GM12878 (cell line): ENCODE data around the gene PADI3. TPM values are rescaled to one million over a fixed set of nuclear protein-coding genes. Genes with fewer than 3 reads are reported as not detected.

Experiments used
- ATAC-seq: fragments of 200-7000 bp; cut with Tn5 transposase; 3 replicates; pipeline ENCODE4 v1.9.1; 2020; ENCODE audit warnings: mild to moderate bottlenecking, moderate library complexity
- BruUV-seq: library from RNA; stranded (reverse); fragments of 400-500 nt; replicated peaks from 2 replicates; lab custom pipeline; 2021; lab: Mats Ljungman, UMichigan
- CTCF ChIA-PET: fragments of 300-600 bp; sonication (Branson Sonifier 250); formaldehyde crosslinking; extraction: SDS; loops from one replicate; lab custom pipeline; 2021; ENCODE audit warnings: inconsistent platforms; lab: Yijun Ruan, JAX
- POLR2A ChIA-PET: fragments of 350-600 bp; formaldehyde crosslinking; extraction: SDS; loops from one replicate; lab custom pipeline; 2021; ENCODE audit warnings: inconsistent platforms; lab: Charles Lee
- RAD21 ChIA-PET: fragments of 300-600 bp; sonication (Branson Sonifier 250); formaldehyde crosslinking; loops from one replicate; lab custom pipeline; 2023; ENCODE audit warnings: antibody characterized with exemption; ENCODE audit not compliant: unreplicated experiment; lab: Charles Lee
- SMC1A ChIA-PET: fragments of 300-600 bp; sonication (Branson Sonifier 250); formaldehyde crosslinking; loops from one replicate; lab custom pipeline; 2023; ENCODE audit not compliant: unreplicated experiment, uncharacterized antibody; lab: Charles Lee
- DNase-seq: peaks from one replicate; pipeline ENCODE4 v3.0.0-alpha.2; 2011; ENCODE audit warnings: low read depth, low spot score
- FAIRE-seq: peaks from 3 replicates; lab custom pipeline; 2011; peaks lifted over from hg19 to GRCh38; lab: Jason Lieb, UNC
- H2AFZ ChIP-seq: 2 replicates; pipeline ENCODE4 v1.6.0; 2011; ENCODE audit warnings: low read depth, low read length, control low read depth; ENCODE audit not compliant: control insufficient read depth
- H3K27ac ChIP-seq: 2 replicates; pipeline ENCODE4 v1.5.1; 2011; ENCODE audit warnings: control low read depth; ENCODE audit not compliant: control insufficient read depth, insufficient read depth
- H3K27me3 ChIP-seq, 2 experiments: replicated peaks in 1 of 2; 2 replicates each; pipeline versions ENCODE4 v1.6.0 to v1.6.1; 2011; ENCODE audit warnings: low read length in 1 of 2; ENCODE audit not compliant: control insufficient read depth in 2 of 2, insufficient read depth in 2 of 2
- H3K36me3 ChIP-seq, 2 experiments: 2 replicates each; pipeline ENCODE4 v1.5.1; 2011; ENCODE audit warnings: low read length in 1 of 2; ENCODE audit not compliant: control insufficient read depth in 2 of 2, insufficient read depth in 2 of 2
- H3K4me1 ChIP-seq: 2 replicates; pipeline ENCODE4 v1.6.1; 2011; ENCODE audit warnings: mild to moderate bottlenecking, low read length, moderate library complexity, mixed read lengths; ENCODE audit not compliant: control insufficient read depth, insufficient read depth
- H3K4me2 ChIP-seq: 2 replicates; pipeline ENCODE4 v1.6.0; 2011; ENCODE audit warnings: control low read depth; ENCODE audit not compliant: control insufficient read depth, insufficient read depth
- H3K4me3 ChIP-seq: fragments of 200-600 bp; sonication (generic); 2 replicates; pipeline ENCODE4 v1.5.1; 2016
- H3K79me2 ChIP-seq: 2 replicates; pipeline ENCODE4 v1.6.0; 2011; ENCODE audit warnings: low read length; ENCODE audit not compliant: control insufficient read depth, insufficient read depth
- H3K9ac ChIP-seq: 2 replicates; pipeline ENCODE4 v1.8.0; 2011; ENCODE audit warnings: low read length, control low read depth, mixed read lengths; ENCODE audit not compliant: control insufficient read depth, insufficient read depth
- H3K9me3 ChIP-seq: replicated peaks from 3 replicates; pipeline ENCODE4 v1.5.1; 2011; ENCODE audit warnings: mild to moderate bottlenecking, low read length; ENCODE audit not compliant: control insufficient read depth, insufficient read depth
- H4K20me1 ChIP-seq: 2 replicates; pipeline ENCODE4 v1.6.0; 2011; ENCODE audit not compliant: control insufficient read depth, insufficient read depth
- CEBPB ChIP-seq, 2 experiments: fragments of 150-350 bp in 1 of 2; IDR thresholded peaks; 2 replicates each; pipeline ENCODE4 v1.6.1; 2012 to 2014; ENCODE audit warnings: low read depth in 2 of 2, low read length in 2 of 2, borderline replicate concordance in 1 of 2, inconsistent platforms in 1 of 2
- E2F8 ChIP-seq: fragments of 450-650 bp; IDR thresholded peaks from 2 replicates; pipeline ENCODE4 v1.6.1; 2018; ENCODE audit warnings: mild to moderate bottlenecking, low read depth, moderate library complexity; ENCODE audit not compliant: partially characterized antibody
- ELK1 ChIP-seq: IDR thresholded peaks from 2 replicates; pipeline ENCODE4 v1.6.1; 2012; ENCODE audit warnings: low read depth, low read length, improper control_type of control experiment
- EP300 ChIP-seq, 2 experiments: fragments of 150-350 bp in 1 of 2; IDR thresholded peaks; 2 replicates each; pipeline ENCODE4 v1.6.1; 2011 to 2012; ENCODE audit warnings: low read depth in 2 of 2, low read length in 2 of 2, borderline replicate concordance in 1 of 2, improper control_type of control experiment in 1 of 2, inconsistent platforms in 1 of 2; ENCODE audit not compliant: control insufficient read depth in 1 of 2
- MXI1 ChIP-seq: fragments of 150-350 bp; IDR thresholded peaks from 2 replicates; pipeline ENCODE4 v1.6.1; 2011; ENCODE audit warnings: low read depth, mild to moderate bottlenecking, inconsistent platforms, low read length, improper control_type of control experiment
- NR2F1 ChIP-seq: fragments of 450-650 bp; conservative IDR thresholded peaks from 2 replicates; pipeline ENCODE4 v1.6.1; 2017; ENCODE audit warnings: mild to moderate bottlenecking
- PAX5 ChIP-seq: IDR thresholded peaks from 2 replicates; pipeline ENCODE4 v1.6.1; 2011; ENCODE audit warnings: low read depth, low read length, borderline replicate concordance
- ZNF24 ChIP-seq: fragments of 450-650 bp; IDR thresholded peaks from 2 replicates; pipeline ENCODE4 v1.6.1; 2017; ENCODE audit warnings: antibody characterized with exemption, mild to moderate bottlenecking
- ZNF592 ChIP-seq: fragments of 450-650 bp; IDR thresholded peaks from 2 replicates; pipeline ENCODE4 v1.6.1; 2017; ENCODE audit warnings: mild to moderate bottlenecking, moderate library complexity
- WGBS: methylation state at CpG from one replicate; pipeline ENCODE4 v1.1.6; 2016; ENCODE audit warnings: low lambda C conversion rate; ENCODE audit not compliant: insufficient replicate concordance, insufficient coverage; ENCODE audit errors: missing lambda C conversion rate; 5-methylcytosine and 5-hydroxymethylcytosine counted together
- in situ Hi-C: fragments of 300-500 bp; cut with MboI; formaldehyde crosslinking; loops from 9 replicates; pipeline ENCODE4 v1.14.3; 2018; ENCODE audit warnings: mixed read lengths
- intact Hi-C: fragments of 100-400 bp; cut with micrococcal nuclease; formaldehyde crosslinking; loops from one replicate; pipeline ENCODE4 v1.14.2; 2022; ENCODE audit not compliant: unreplicated experiment
- polyA plus RNA-seq, 11 experiments: library from polyadenylated mRNA; depleted of rRNA in 4 of 11; unstranded in 6 of 11; stranded (reverse) in 5 of 11; fragments of >200 nt; fragmentation: Nextera tagmentation in 4 of 11; fragmentation: Illumina TruSeq in 1 of 11; extraction: Ambion mirVana in 4 of 11; extraction: Trizol in 1 of 11; gene quantifications; 1 replicate in 1 of 11; 2 replicates in 10 of 11; pipeline versions ENCODE4 v1.2.1 to v1.2.3, GENCODE V29; 2011 to 2016; ENCODE audit warnings: inconsistent platforms in 2 of 11, missing spikeins in 2 of 11, low read depth in 1 of 11
- total RNA-seq, 4 experiments: library from RNA; depleted of rRNA in 3 of 4; stranded (reverse); fragments of >200 nt in 3 of 4; fragmentation: Illumina TruSeq in 1 of 4; extraction: Trizol in 1 of 4; gene quantifications; 2 replicates each; pipeline versions ENCODE4 v1.2.1 to v1.2.3, GENCODE V29; 2013 to 2021

The PADI3 gene
- total and polyA plus RNA-seq, 10 of the 15 experiments (the other 5 are each of a cell fraction or from before 2014, with no cell fraction given), result 0.01 TPM; not detected in 9

- DNase-seq (no peak), FAIRE-seq (no peak), ATAC-seq (no peak)
- SMC1A ChIA-PET, result no interaction called here
- no peaks in the 10 kb centered on the region for H3K9me3 ChIP-seq
- RAD21 ChIA-PET, result no interaction called here
- H3K27ac ChIP-seq, result no peak overlapping the region
- no peak overlapping the region for H3K9ac ChIP-seq
- intact Hi-C loops, result no loop called here
- H2AFZ ChIP-seq, result no peak overlapping the region
- CTCF ChIA-PET, result no interaction called here
- POLR2A ChIA-PET, result no interaction called here
- in situ Hi-C loops, result no loop called here
- no peak overlapping the region for H3K4me3 ChIP-seq
- H3K4me1 ChIP-seq, result no peaks in the 10 kb centered on the region
- no peaks in the 10 kb centered on the region for H3K79me2 ChIP-seq
- WGBS, result 17% methylated on average over 6 of the region's 7 CpGs
- no peaks in the 10 kb centered on the region for H3K27me3 ChIP-seq
- H3K36me3 ChIP-seq, result no peaks in the 10 kb centered on the region
- no peak overlapping the region for H3K4me2 ChIP-seq
- no TSS peak for BruUV-seq
- TF ChIP-seq NR2F1 (no peak), E2F8 (no peak), ZNF24 (no peak), ZNF592 (no peak), PAX5 (no peak), ELK1 (no peak), MXI1 (no peak), CEBPB (IDR thresholded peaks at IDR 0.05; ENCODE audit: borderline replicate concordance in 1 of 2, low read depth in 2 of 2, low read length in 2 of 2) (no peak), EP300 (IDR thresholded peaks at IDR 0.05; ENCODE audit: borderline replicate concordance in 1 of 2, control insufficient read depth in 1 of 2, low read depth in 2 of 2, low read length in 2 of 2) (no peak)
- TF ChIP-seq, all 136 proteins: peak for 0
- no peaks in the 10 kb centered on the region for H4K20me1 ChIP-seq
Measured at GRCh38 chr1:17292299-17293160, 43.6 kb downstream of the PADI3 start.
